ENCODE results near the gene LYPLAL1. TPM values are rescaled to one million over a fixed set of nuclear protein-coding genes. Genes with fewer than 3 reads are reported as not detected.

LYPLAL1 gene
- total and polyA plus RNA-seq, 7 donors, result 4.6 to 44.6 (median 29.3) TPM

DNA sequence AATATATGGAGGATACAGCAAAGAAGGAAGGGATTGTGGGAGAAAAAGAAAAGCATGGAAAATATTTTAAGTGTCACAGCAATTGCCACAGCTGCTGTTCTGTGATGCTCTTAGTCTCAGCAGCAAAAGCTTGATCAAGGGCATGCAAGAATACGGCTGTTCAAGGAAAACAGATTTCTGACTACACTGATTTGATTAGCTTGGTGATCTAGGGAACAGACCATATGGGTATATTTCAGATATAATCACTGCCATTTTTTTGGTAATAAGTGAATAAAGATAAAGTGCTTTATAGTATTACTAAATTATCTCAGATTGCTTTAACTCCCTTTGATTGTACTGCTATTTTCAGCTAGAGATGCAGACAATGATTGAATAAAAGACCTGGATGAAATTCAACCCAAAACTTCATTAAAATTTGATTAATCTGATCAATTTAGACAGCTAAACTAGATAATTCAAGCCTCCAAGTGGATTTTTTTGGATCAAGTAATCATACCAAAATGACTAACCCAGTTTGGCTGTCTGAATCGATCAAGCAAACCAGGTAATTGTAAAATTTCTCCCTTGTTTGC is 33.3 kb upstream of the LYPLAL1 start:
- Histone ChIP-seq H3K36me3 (ENCODE audit: insufficient read depth in 1 of 2, low read depth in 1 of 2) (no peaks in the 10 kb centered on the region), H3K4me1 (no peaks in the 10 kb centered on the region), H3K27ac (no peak overlapping the region), H3K9me3 (no peaks in the 10 kb centered on the region), H3K4me3 (no peak overlapping the region), H3K27me3 (ENCODE audit: insufficient read depth in 3 of 3, low read length in 2 of 3) (no peaks in the 10 kb centered on the region)
- TF ChIP-seq, protein P1, sequence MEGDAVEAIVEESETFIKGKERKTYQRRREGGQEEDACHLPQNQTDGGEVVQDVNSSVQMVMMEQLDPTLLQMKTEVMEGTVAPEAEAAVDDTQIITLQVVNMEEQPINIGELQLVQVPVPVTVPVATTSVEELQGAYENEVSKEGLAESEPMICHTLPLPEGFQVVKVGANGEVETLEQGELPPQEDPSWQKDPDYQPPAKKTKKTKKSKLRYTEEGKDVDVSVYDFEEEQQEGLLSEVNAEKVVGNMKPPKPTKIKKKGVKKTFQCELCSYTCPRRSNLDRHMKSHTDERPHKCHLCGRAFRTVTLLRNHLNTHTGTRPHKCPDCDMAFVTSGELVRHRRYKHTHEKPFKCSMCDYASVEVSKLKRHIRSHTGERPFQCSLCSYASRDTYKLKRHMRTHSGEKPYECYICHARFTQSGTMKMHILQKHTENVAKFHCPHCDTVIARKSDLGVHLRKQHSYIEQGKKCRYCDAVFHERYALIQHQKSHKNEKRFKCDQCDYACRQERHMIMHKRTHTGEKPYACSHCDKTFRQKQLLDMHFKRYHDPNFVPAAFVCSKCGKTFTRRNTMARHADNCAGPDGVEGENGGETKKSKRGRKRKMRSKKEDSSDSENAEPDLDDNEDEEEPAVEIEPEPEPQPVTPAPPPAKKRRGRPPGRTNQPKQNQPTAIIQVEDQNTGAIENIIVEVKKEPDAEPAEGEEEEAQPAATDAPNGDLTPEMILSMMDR (IDR thresholded peaks at IDR 0.05), result no peak
- ATAC-seq (no peak), DNase-seq (no peak)
- intact Hi-C loops (cut with DNase I), result no loop called here
- 15 to 42% (median 28%) methylated on average over 2 of the region's 2 CpGs for WGBS, 3 donors

- TF ChIP-seq, protein P1 (IDR thresholded peaks at IDR 0.05), result no peak
- 89 to 97% (median 91%) methylated on average over 1 of the region's 1 CpG for WGBS, 3 donors
- Histone ChIP-seq H3K27me3 (ENCODE audit: insufficient read depth in 3 of 3, low read length in 2 of 3) (no peaks in the 10 kb centered on the region), H3K4me3 (no peak overlapping the region), H3K27ac (no peak overlapping the region), H3K36me3 (ENCODE audit: insufficient read depth in 1 of 2, low read depth in 1 of 2) (no peaks in the 10 kb centered on the region), H3K4me1 (no peaks in the 10 kb centered on the region), H3K9me3 (no peaks in the 10 kb centered on the region)
- DNase-seq (no peak), ATAC-seq (no peak)
- intact Hi-C loops (cut with DNase I), result no loop called here
Measured at GRCh38 chr1:219143735-219144134, 29.9 kb upstream of the LYPLAL1 start.

- Histone ChIP-seq H3K27ac (no peak overlapping the region), H3K4me3 (no peak overlapping the region), H3K27me3 (ENCODE audit: insufficient read depth in 3 of 3, low read length in 2 of 3) (no peaks in the 10 kb centered on the region), H3K4me1 (no peaks in the 10 kb centered on the region), H3K36me3 (ENCODE audit: insufficient read depth in 1 of 2, low read depth in 1 of 2) (no peaks in the 10 kb centered on the region), H3K9me3 (no peaks in the 10 kb centered on the region)
- 72 to 81% (median 73%) methylated on average over 2 of the region's 2 CpGs for WGBS, 3 donors
- ATAC-seq (no peak), DNase-seq (no peak)
- intact Hi-C loops (cut with DNase I), result no loop called here
- TF ChIP-seq, protein P1 (IDR thresholded peaks at IDR 0.05), result no peak
Measured at GRCh38 chr1:219144658-219145315, 28.9 kb upstream of the LYPLAL1 start.

GRCh38 chr1:219147571-219148019 is 26.1 kb upstream of the LYPLAL1 start:
- intact Hi-C loops (cut with DNase I), result no loop called here
- 43 to 75% (median 61%) methylated on average over 1 of the region's 1 CpG for WGBS, 3 donors
- Histone ChIP-seq H3K27me3 (ENCODE audit: insufficient read depth in 3 of 3, low read length in 2 of 3) (no peaks in the 10 kb centered on the region), H3K27ac (no peak overlapping the region), H3K4me1 (no peaks in the 10 kb centered on the region), H3K4me3 (no peak overlapping the region), H3K36me3 (ENCODE audit: insufficient read depth in 1 of 2, low read depth in 1 of 2) (no peaks in the 10 kb centered on the region), H3K9me3 (no peaks in the 10 kb centered on the region)
- DNase-seq, result no peak
- TF ChIP-seq, protein P1 (IDR thresholded peaks at IDR 0.05), result no peak
- ATAC-seq, result no peak

All from psoas muscle (tissue), 8 donors.